Mesothelial cell of epicardium (in vitro differentiated cells): ENCODE data around the gene ECD. TPM values are rescaled to one million over a fixed set of nuclear protein-coding genes. Genes with fewer than 3 reads are reported as not detected.
"Not testable (repeated sequence)": the region's sequence is repeated elsewhere in the genome, so short reads cannot be mapped to it uniquely, and the experiment has no call there.

ENCODE experiments used
- DNase-seq, 2 experiments: peaks; one replicate each; pipeline ENCODE4 v3.0.0; 2021; ENCODE audit warnings: low spot score in 2 of 2; ENCODE audit not compliant: unreplicated experiment in 2 of 2
- H3K27ac Mint-ChIP-seq: 2 replicates; pipeline ENCODE4 v1.8.0; 2021; ENCODE audit warnings: mixed read lengths
- H3K27me3 Mint-ChIP-seq: 2 replicates; pipeline ENCODE4 v1.8.0; 2021; ENCODE audit warnings: low read depth, mixed read lengths
- H3K36me3 Mint-ChIP-seq: 2 replicates; pipeline ENCODE4 v1.8.0; 2021; ENCODE audit warnings: mixed read lengths
- H3K4me1 Mint-ChIP-seq: 2 replicates; pipeline ENCODE4 v1.8.0; 2021; ENCODE audit warnings: mixed read lengths
- H3K4me3 Mint-ChIP-seq: 2 replicates; pipeline ENCODE4 v1.8.0; 2021; ENCODE audit warnings: mild to moderate bottlenecking, moderate library complexity, mixed read lengths
- H3K9me3 Mint-ChIP-seq: 2 replicates; pipeline ENCODE4 v1.8.0; 2021; ENCODE audit warnings: mixed read lengths
- CTCF ChIP-seq: fragments of 200-600 bp; sonication (generic); IDR thresholded peaks from one replicate; pipeline ENCODE4 v1.5.0; 2021; ENCODE audit warnings: antibody characterized with exemption; ENCODE audit not compliant: unreplicated experiment
- total RNA-seq: library from RNA; stranded (reverse); gene quantifications from 3 replicates; pipeline ENCODE4 v1.2.1, GENCODE V29; 2021

The ECD gene
- total RNA-seq, 1 donor from 2014 or later = 31.4 TPM

GRCh38 chr10:73161079-73161478, 6.7 kb downstream of the ECD start:
- Mint-ChIP-seq H3K27me3 (no peaks in the 10 kb centered on the region), H3K27ac (peak overlapping the region; percentile 8), H3K4me3 (no peak overlapping the region), H3K4me1 (peaks cover 2% of the 10 kb centered on the region), H3K9me3 (peaks cover 10% of the 10 kb centered on the region), H3K36me3 (peaks cover 49% of the 10 kb centered on the region)
- no peak for DNase-seq
- no peak for TF ChIP-seq CTCF

GRCh38 chr10:73159038-73159648, 8.7 kb downstream of the ECD start:
- Mint-ChIP-seq H3K36me3 (peaks cover 48% of the 10 kb centered on the region), H3K27ac (no peak overlapping the region), H3K4me1 (no peaks in the 10 kb centered on the region), H3K27me3 (no peaks in the 10 kb centered on the region), H3K9me3 (peaks cover 10% of the 10 kb centered on the region), H3K4me3 (no peak overlapping the region)
- DNase-seq = peak in 1 of 2 experiments; percentile 62
- peak; percentile 83 for TF ChIP-seq CTCF

- TF ChIP-seq CTCF = no peak
- Mint-ChIP-seq H3K9me3 (no peaks in the 10 kb centered on the region), H3K4me3 (no peak overlapping the region), H3K4me1 (no peaks in the 10 kb centered on the region), H3K27me3 (no peaks in the 10 kb centered on the region), H3K27ac (no peak overlapping the region), H3K36me3 (peaks cover 40% of the 10 kb centered on the region)
- DNase-seq = no peak
These were observed 11.8 kb downstream of the ECD start for GRCh38 chr10:73156054-73156453.

- peak overlapping the region; percentile 31 for H3K27ac Mint-ChIP-seq
- no peak overlapping the region for H3K4me3 Mint-ChIP-seq
- peaks cover 44% of the 10 kb centered on the region for H3K36me3 Mint-ChIP-seq
- no peaks in the 10 kb centered on the region for H3K9me3 Mint-ChIP-seq
- no peaks in the 10 kb centered on the region for H3K27me3 Mint-ChIP-seq
- no peak for DNase-seq
- H3K4me1 Mint-ChIP-seq = no peaks in the 10 kb centered on the region
- TF ChIP-seq CTCF = no peak
These were observed 15.8 kb downstream of the ECD start for GRCh38 chr10:73152009-73152408.

- H3K9me3 Mint-ChIP-seq, H3K27ac Mint-ChIP-seq, H3K4me1 Mint-ChIP-seq, DNase-seq, H3K4me3 Mint-ChIP-seq, H3K27me3 Mint-ChIP-seq: not testable (repeated sequence)
- peaks cover 38% of the 10 kb centered on the region for H3K36me3 Mint-ChIP-seq
These were observed 17.0 kb downstream of the ECD start for GRCh38 chr10:73150633-73151413.

- Mint-ChIP-seq H3K36me3 (peaks cover 35% of the 10 kb centered on the region), H3K27ac (no peak overlapping the region), H3K27me3 (no peaks in the 10 kb centered on the region), H3K9me3 (no peaks in the 10 kb centered on the region), H3K4me3 (no peak overlapping the region), H3K4me1 (no peaks in the 10 kb centered on the region)
- DNase-seq = no peak
- TF ChIP-seq CTCF = no peak
These were observed 26.2 kb downstream of the ECD start for GRCh38 chr10:73141603-73142002.
